K562 (cell line): Measurements from ENCODE around the gene OTOP3.

ENCODE experiments used
- FOS ChIP-seq: IDR thresholded peaks from 3 replicates; pipeline ENCODE4 v1.6.1; 2011; ENCODE audit not compliant: insufficient read length; ENCODE audit errors: extremely low read depth
- TBP ChIP-seq: optimal IDR thresholded peaks from 2 replicates; pipeline ENCODE3; 2011; ENCODE audit warnings: low read depth, low read length, improper control_type of control experiment

DNA sequence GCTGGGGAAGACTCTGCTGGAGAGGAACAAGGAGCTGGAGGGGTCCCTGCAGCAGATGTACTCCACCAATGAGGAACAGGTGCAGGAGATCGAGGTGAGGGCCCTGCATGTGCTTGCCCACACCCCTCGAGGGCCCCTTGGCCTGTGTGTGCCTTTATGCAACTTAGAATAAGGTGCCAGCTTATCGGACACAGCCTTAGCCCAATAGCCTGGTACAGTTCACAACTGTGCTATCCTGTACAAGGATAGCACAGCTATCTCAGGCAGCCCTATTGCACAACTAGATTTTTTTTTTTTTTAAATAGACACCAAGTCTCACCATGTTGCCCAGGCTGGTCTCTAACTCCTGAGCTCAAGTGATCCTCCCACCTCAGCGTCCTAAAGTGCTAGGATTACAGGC lies 63.8 kb downstream of the OTOP3 start:
- TF ChIP-seq TBP = no peak
- TF ChIP-seq FOS = no peak
